GM15510 (cell line): ENCODE measurements around the gene TMEM129.

ENCODE experiments used
- POLR2A ChIP-seq: IDR thresholded peaks from 3 replicates; pipeline ENCODE4 v1.6.1; 2011; ENCODE audit warnings: borderline replicate concordance; ENCODE audit not compliant: insufficient read length; ENCODE audit errors: extremely low read depth

The TMEM129 gene

GRCh38 chr4:1683736-1684505 lies 37.2 kb downstream of the TMEM129 start, which contains the start of gene FAM53A:
TSS of gene FAM53A (minus strand) at chr4:1684313. CDS start at chr4:1668741, 15,572 bp downstream.
- TF ChIP-seq POLR2A, result peak; percentile 68

- TF ChIP-seq POLR2A, result no peak
Observed at GRCh38 chr4:1683261-1683735, 37.8 kb downstream of the TMEM129 start.

GRCh38 chr4:1682860-1683259 lies 38.3 kb downstream of the TMEM129 start:
- no peak for TF ChIP-seq POLR2A

- TF ChIP-seq POLR2A, result no peak
Observed at GRCh38 chr4:1678244-1678643, 42.9 kb downstream of the TMEM129 start.

GRCh38 chr4:1676605-1677525 lies 44.3 kb downstream of the TMEM129 start:
- no peak for TF ChIP-seq POLR2A

- TF ChIP-seq POLR2A, result no peak
Observed at GRCh38 chr4:1675802-1676137, 45.4 kb downstream of the TMEM129 start.

- TF ChIP-seq POLR2A, result no peak
Observed at GRCh38 chr4:1675136-1675801, 45.9 kb downstream of the TMEM129 start.

- TF ChIP-seq POLR2A, result no peak
Observed at GRCh38 chr4:1674682-1675081, 46.4 kb downstream of the TMEM129 start.

- TF ChIP-seq POLR2A, result no peak
Observed at GRCh38 chr4:1673671-1674070, 47.5 kb downstream of the TMEM129 start.

- no peak for TF ChIP-seq POLR2A
Observed at GRCh38 chr4:1670279-1670678, 50.8 kb downstream of the TMEM129 start.

GRCh38 chr4:1669850-1670249 lies 51.3 kb downstream of the TMEM129 start:
- TF ChIP-seq POLR2A, result no peak

- no peak for TF ChIP-seq POLR2A
Observed at GRCh38 chr4:1669270-1669669, 51.9 kb downstream of the TMEM129 start.

GRCh38 chr4:1668488-1668840 lies 52.7 kb downstream of the TMEM129 start:
- no peak for TF ChIP-seq POLR2A

- TF ChIP-seq POLR2A, result no peak
Observed at GRCh38 chr4:1667273-1667672, 53.9 kb downstream of the TMEM129 start.

GRCh38 chr4:1666391-1666790 lies 54.7 kb downstream of the TMEM129 start:
- no peak for TF ChIP-seq POLR2A
